Middle frontal gyrus (tissue), 1 donor: ENCODE data around the gene MCU.
"Not testable (repeated sequence)": the region's sequence is repeated elsewhere in the genome, so short reads cannot be mapped to it uniquely, and the experiment has no call there.

ENCODE experiments used
- DNase-seq: peaks from one replicate; pipeline ENCODE4 v3.0.0-alpha.2; 2015; ENCODE audit warnings: low spot score; ENCODE audit errors: extremely low spot score

MCU gene

GRCh38 chr10:72729528-72729927 lies 37.6 kb downstream of the MCU start:
- no peak for DNase-seq

DNA sequence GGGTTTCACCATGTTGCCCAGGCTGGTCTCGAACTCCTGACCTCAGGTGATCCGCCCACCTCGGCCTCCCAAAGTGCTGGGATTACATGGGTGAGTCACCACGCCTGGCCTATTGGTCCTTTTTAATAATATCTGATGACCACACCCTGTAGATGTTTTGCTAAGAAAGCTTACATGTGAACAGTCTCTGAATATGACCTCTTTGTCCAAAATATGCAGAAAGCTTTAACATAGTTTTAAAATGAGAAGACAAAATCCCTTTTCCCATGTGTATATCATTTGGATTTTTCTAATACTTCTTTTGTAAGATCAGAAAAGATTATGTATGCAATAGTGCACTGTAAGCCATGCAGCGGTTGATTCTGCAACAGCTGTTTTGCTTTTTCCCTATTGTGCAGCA lies 38.5 kb downstream of the MCU start:
- no peak for DNase-seq

DNA sequence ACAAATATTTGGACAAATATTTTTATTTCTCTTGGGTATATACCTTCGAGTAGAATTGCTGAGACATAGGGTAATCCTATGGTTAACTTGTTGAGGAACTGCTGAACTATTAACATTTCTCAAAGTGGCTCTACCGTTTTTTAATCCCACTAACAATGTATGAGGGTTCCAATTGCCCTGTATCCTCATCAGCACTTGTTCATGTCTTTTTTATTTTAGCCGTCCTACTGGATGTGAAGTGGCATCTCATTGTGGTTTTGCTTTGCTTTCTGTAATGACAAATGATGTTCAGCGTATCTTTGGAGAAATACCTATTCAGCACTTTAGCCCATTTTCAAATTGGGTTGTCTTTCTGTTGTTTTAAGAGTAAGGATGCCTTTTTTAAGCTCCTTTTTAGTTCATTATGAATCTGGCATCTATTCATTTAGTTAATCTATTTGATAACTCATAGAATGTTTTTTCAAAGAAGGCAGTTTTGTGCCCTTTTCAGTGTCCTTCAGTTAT lies 40.0 kb downstream of the MCU start:
- no peak for DNase-seq

DNA sequence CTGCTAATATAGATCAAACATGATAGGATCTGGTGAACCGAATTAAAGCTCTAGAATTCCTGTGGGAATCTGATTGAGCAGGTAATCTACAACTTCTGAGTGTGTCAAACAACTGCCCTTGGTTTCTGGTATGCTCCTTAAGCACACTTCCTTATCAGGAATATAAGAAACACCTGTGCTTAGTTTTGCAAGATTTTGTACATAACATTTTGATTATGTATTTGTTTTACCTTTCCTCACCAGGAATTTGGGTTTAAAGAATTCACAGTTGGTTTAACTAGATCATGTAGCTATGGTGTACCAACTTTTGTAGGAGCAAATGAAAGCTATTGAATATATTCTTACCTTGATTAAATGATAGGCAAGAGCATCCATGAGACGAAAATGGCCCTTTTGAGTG lies 40.6 kb downstream of the MCU start:
- DNase-seq = no peak

- no peak for DNase-seq
These were observed 42.0 kb downstream of the MCU start for GRCh38 chr10:72733989-72734388.

GRCh38 chr10:72735288-72735936 lies 43.5 kb downstream of the MCU start:
- DNase-seq = no peak

- DNase-seq = no peak
These were observed 44.4 kb downstream of the MCU start for GRCh38 chr10:72736176-72736827.

- DNase-seq = no peak
These were observed 44.9 kb downstream of the MCU start for GRCh38 chr10:72736828-72737220.

- not testable (repeated sequence) for DNase-seq
These were observed 45.4 kb downstream of the MCU start for GRCh38 chr10:72737357-72737756.

DNA sequence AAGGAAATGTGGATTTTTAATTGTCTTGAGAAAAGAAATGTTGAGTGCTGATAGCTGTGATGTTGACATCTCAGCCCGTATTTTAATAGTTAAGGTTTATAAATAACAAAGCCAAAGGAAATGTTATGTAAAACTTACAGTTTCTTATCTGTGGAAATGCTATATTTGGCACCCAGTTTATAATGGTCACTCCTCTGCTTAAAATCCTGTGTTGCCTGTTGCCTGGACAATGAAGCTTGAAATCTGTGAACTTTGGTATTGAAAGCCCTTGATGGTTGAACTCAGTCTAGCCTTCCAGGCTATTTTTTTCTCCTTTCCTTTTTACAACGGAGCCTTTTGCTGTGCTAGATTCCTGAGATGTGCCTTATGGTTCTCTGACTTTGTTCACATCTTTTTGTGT lies 46.5 kb downstream of the MCU start:
- DNase-seq = no peak

DNA sequence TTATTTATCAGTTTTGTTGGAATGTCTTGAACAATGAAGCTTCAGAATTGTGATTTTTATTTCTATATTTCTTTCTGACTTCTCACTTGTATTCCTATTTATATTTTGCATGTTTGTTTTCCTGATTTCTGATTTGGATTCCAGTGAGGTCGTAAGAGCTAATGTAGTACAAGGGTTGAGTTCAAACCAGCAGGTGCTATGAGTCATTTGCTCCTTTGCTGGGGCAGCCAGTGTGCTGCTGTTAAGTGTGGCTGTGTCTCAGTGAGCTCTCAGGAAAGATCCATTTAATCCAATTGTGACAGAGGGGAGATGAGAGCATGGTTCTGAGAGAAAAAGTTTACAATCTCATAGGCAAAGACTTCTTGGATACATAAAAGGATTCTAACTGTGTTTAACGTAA lies 48.6 kb downstream of the MCU start:
- no peak for DNase-seq

DNA sequence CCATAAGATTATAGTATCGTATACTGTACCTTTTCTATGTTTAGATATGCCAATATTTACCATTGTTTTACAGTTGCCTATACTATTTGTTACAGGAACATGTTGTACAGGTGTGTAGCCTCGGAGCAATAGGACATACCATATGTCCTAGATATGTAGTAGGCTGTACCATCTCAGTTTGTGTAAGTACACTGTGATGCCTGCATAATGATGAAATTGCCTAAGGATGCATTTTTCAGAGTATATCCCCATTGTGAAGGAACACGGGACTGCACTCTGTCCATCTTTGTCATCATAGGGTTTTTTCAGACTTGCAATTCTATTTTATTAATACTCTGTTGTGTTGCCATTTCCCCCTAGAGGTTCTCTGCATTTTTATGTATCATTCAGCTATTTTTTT lies 50.1 kb downstream of the MCU start:
- DNase-seq = no peak

GRCh38 chr10:72742797-72743196 lies 50.9 kb downstream of the MCU start:
- DNase-seq = no peak

DNA sequence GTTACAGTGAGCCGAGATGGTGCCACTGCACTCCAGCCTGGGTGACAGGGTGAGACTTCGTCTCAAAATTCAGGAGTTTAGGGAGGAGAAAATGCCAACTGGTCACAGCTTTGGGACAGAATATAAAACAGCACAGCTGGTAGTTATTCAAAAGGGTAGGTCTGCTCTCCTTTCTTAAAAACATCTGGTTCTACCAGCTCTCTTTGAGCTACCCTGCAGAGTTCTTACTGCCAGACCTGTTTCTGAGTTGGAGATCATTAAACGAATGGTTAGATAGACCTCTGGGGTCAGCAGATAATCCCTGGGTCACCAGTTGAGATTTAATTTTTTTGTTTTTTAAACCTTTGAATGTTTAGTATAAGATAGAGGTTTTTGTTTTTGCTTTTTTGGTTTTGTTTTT lies 52.6 kb downstream of the MCU start:
- no peak for DNase-seq

- no peak for DNase-seq
These were observed 54.8 kb downstream of the MCU start for GRCh38 chr10:72746426-72747363.

DNA sequence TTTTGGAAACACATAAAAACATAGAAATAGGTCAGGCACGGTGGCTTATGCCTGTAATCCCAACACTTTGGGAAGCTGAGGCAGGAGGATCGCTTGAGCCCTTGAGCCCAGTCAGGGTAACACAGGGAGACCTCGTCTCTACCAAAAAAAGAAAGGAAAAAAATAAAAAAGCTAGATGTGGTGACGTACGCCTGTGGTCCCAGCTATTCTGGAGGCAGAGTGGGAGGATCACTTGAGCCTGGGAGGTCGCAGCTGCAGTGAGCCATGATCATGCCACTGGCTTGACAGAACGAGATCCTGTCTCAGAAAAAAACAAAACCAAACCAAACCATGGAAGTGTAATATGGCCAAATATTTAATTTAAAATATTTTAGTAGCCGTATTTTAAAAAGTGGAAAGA lies 55.6 kb downstream of the MCU start:
- DNase-seq = no peak

DNA sequence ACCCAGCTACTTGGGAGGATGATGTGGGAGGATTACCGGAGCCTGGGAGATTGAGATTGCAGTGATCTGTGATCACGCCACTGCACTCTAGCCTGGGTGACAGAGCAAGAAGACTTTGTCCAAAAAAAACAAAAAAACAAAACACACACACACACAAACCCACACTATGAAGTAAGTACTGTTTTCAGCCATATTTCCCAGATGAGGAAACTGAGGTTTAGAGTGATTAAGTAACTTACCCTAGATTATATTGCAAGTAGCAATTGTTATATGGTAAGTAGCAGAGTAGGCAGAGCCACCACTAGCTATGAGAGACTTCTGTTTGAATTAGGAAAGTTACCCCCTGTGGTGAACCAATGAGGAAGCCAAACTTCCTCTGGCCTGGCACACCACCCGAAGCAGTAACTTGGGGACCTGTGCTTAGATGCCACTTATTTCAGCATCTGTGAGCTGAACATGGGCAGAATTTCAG lies 61.9 kb downstream of the MCU start:
- no peak for DNase-seq

DNA sequence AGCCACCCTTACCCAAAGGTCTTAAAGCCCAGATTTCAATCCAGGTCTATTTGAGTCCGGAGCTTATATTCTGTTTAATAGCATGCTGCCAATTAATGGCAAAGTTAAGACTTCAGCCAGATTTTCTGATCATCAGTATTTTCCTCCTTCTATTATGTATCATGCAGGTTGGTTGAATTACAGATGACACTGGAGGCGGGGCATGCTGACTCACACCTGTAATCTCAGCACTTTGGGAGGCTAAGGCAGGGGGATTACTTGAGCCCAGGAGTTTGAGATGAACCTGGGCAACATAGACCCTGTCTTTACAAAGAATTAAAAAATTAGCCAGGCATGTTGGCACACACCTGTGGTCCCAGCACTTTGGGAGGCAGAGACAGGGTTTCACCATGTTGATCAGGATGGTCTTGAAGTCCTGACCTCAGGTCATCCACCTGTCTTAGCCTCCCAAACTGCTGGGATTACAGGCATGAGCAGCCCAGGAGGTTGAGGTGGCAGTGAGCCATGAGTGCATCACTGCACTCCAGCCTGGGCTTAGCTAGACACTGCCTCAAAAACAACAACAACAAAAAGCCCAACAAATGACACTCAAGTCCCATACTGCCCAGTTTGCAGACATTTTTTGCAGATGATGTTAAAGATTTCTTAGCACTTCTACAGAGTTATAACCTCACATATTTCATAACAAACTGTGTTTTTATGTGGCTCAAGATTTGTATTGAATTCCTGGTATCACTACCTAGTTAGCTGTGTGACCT lies 62.5 kb downstream of the MCU start:
- DNase-seq = no peak

GRCh38 chr10:72756674-72757385 lies 64.9 kb downstream of the MCU start:
- DNase-seq = no peak

DNA sequence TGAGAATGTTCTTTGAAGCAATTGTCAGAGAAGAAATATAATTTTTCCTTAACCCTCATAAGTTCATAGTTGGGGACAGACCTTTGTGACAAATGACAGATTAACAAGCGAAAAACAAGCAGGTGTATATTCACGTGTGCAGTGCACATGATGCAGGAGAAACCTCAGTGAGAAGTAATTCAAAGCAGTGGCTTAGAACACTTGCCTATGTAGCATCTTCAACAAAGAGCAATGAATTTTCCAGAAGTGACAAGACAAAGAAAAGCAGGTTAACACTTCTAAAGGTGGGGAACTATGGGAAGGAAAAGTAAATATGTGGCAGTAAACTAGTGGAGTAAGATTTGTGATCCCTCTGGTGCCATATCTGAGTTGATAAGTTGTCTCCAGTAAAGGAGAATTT lies 65.8 kb downstream of the MCU start:
- DNase-seq = no peak

- not testable (repeated sequence) for DNase-seq
These were observed 67.0 kb downstream of the MCU start for GRCh38 chr10:72758930-72759329.
